HG03575 (cell line): ENCODE measurements around the gene RASAL2.

Source experiments
- ATAC-seq: cut with Tn5 transposase; IDR thresholded peaks from one replicate; pipeline ENCODE4 v1.9.1; 2021; ENCODE audit not compliant: unreplicated experiment, insufficient number of reproducible peaks, low FRiP score; ENCODE audit errors: extremely low read depth

RASAL2 gene

DNA sequence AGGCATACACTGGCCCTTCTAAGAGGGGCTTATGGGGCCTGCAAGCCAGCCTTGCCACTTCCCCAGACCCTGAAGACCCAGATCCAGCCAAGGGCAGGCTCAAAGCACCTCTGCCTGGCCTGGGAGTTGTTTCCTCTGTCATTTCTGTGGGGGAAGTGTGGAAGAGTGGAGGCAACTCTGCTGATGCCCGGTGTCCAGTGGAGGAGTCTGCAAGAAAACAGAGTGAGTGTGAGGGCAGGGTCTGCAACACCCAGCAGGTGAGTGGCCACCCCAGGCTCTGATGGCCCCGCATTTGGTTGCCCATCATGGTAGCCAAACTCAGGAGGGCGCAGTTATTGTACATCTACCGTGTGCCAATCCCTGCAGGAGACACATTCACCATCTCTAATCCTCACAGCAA, 394.5 kb downstream of the RASAL2 start:
- no peak for ATAC-seq

DNA sequence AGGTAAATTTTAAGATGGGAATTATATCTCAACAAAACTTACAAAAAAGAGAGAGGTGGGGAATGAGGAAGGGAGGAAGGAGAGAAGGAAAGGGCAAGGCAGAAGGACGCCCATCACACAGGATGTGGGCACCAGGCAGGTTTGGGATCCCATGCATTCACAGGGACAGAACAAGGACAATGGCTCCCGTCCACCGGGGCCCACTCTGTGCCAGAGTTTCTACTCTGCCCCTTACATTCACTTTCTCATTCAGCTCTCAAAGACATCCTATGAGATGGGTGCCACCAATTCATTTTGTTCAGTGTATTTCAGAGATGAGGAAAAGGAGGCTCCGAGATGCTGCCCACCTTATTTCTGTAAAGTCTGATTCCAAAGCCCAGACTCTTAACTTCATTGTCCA, 395.5 kb downstream of the RASAL2 start:
- no peak for ATAC-seq

DNA sequence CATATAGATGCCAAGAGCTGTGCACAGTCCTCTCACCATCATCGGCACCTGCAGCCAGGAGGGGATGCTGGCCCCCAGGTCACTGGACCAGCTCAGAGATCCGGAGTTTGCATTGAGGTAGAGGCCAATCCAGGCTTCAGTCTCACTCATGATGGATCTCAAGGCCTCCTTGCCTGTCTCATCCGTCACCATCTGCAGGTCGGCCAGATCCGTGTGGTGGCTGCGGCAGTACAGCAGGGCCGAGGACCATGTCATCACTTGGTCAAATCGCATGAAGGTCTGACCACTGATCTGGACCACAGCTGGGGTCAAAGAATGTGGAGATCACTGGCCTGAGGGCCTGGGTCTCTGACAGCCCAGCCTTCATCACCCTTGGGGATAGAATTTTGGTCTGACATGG, 396.2 kb downstream of the RASAL2 start:
- no peak for ATAC-seq

GRCh38 chr1:178490967-178491366, 397.1 kb downstream of the RASAL2 start:
- ATAC-seq = no peak

DNA sequence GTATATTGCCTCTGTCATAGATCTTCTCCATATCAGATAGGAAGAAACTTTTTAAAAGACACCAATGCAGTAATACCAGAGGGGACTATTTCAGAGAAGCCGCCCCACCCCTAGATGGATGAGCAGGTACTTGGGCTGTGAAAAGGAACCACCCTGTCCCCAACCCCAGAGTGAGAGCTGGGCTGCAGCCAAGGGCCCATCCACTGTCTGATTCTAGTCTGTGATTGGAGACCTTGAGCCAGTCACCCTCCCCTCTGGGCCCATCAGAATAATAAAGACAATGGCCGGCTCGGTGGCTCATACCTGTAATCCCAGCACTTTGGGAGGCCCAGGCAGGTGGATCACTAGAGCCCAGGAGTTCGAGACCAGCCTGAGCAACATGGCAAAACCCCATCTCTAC, 397.8 kb downstream of the RASAL2 start:
- ATAC-seq = no peak

- no peak for ATAC-seq
These were observed 398.4 kb downstream of the RASAL2 start for GRCh38 chr1:178492341-178492740.

DNA sequence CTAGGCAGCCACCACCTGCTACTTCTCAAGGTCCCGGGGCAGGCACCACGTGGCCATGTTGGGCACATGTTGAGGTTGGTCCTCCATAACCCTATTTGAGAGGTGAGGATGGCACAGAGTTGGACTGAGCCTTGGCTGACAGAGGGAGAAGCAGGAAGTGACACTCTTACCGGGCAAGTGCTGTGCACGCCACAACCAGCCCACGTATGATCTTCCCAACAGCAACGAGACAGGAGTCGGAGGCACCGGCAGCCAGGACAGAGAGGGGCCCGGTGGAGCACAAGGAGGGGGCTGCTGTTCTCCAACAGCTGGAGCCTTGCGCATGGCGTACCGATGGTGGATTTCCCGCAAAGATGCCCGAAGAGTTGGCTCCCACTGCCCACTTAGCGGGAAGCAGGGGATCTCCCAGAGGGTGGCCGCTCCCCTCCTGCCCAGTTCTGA, 399.4 kb downstream of the RASAL2 start:
- no peak for ATAC-seq

DNA sequence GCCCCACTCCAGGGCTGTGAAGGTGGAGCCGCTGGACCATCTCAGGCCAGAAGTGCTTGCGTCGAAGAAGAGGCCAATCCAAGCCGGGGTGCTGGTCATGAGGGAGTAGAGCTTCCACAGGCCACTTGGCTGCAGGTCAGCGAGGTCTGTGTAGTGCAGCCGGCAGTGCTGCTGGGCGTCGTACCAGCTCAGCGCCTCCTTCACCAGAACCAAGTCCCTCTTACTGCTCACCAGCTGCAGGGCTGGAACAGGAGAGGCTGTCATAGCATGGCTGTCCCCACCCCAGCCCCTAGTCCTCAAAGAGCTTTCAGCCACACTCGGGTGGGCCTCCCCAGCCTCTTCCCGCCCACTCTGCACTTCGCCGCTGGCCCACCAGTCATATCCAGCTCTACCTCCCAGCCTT, 400.7 kb downstream of the RASAL2 start:
- ATAC-seq = no peak

DNA sequence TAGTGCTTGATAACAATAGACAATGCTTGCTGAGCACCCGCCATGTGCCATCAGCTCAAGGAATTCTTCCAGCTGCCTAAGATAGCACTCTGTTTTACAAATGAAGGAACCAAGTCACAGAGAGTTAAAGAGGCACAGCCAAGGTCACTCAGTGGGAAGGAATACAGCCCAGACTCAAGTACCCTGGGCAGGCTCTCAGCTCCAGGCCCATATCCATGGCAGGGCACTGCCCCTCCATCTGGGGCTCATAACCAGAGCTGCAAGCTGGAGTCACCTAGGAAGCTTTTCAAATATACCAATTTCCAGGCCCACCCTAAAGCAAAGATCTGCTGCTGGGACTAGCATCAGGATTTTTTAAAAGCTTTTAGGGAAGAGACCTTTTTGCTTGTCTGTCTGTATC, 401.3 kb downstream of the RASAL2 start:
- no peak for ATAC-seq

DNA sequence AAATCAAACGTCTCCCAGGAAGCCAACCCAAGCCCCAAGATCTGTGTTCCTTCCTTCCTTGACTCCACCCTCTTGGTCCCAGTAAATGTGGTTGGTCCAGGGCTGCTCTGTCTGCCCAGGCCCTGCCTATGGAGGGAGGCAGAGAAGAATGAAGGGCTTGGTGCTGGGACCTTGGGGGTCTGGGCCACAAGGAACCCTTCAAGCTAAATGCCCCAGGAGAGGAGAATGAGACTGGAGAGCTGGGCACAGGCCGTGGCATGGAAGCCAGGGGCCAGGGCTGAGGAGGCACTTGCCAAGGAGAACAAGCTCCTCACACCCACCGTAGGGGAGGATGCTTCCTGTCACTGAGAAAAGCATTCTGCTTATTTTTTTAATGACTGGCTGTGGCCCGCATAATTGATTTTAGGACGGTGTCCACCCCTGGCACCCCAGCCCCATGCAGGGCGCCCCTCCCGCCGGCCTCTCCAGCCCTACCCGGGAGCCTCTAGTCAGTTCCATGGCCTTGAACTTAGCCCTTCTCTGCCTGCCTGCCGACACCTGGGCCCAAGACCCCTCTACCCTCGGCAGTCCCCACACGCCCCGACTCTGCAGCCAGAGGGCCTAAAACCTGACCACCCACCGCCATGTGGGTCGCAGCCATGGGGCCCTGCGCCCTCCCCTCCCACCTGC, 402.0 kb downstream of the RASAL2 start:
- ATAC-seq = no peak

GRCh38 chr1:178496410-178497135, 402.7 kb downstream of the RASAL2 start, which contains the start of gene CLEC20A:
Gene CLEC20A (minus strand): TSS chr1:178496964. CDS start chr1:178496939, 25 bp downstream.
- ATAC-seq = no peak

GRCh38 chr1:178497903-178498478, 404.1 kb downstream of the RASAL2 start:
- no peak for ATAC-seq

GRCh38 chr1:178498896-178499675, 405.2 kb downstream of the RASAL2 start:
- no peak for ATAC-seq

DNA sequence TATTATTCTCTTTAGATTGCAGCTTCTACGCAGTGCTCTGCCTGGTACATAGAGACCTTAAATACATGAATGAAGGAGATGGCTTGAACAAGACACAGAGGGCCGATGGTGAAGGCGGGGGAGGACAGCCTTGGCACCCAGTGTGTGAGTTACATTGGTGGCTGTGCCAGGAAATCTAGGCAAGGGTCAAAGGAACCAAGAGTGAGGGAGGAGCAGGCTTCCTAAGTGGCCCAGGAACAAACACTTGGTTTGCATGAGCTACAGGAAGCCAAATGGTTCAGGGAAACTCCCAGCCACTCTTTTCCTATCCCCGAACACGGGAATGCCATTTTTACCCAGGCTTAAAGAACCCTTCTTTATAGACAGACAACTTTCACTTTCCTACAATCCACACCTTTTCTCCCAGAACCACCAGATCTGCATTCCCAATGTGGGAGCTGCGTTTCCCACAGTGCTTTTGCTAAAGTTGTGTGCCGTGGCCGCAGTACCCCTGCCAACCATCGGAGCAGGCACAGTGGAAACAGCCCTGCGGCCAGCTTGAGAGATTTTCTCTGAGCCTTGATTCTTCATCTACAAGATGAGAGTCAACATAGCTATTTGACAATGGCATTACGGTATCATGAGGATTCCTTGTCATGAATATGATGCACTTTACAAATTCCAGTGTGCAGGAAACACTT, 406.3 kb downstream of the RASAL2 start:
- ATAC-seq = no peak

DNA sequence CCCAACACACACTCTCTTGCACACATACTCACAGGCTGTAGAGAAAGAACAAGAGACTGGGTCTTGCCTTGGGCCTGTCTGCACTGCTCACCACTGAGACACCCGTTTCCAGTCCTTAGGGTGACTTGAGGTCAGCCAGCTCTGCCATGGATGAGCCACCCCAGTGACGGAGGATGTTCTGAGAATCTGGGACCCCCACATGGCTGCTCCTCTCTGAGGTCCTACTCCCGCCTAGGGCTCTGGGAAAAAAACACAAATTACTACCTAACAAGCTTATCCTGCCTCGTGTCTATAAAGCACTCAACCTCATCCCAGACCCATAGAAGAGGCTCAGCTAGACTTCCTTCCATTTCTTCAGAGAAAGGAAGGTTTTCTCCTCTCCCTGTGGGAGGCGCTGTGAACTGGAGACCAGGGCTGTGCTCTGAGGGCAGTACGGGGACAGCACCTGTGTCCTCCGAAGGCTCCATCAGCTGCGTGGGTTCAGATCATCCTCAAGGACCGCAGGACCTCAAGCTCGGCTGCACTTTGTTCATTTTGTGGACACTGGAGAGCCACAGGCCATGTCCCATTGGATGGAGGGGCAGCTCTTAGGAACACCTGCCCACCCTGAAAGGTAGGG, 407.1 kb downstream of the RASAL2 start:
- ATAC-seq = no peak

DNA sequence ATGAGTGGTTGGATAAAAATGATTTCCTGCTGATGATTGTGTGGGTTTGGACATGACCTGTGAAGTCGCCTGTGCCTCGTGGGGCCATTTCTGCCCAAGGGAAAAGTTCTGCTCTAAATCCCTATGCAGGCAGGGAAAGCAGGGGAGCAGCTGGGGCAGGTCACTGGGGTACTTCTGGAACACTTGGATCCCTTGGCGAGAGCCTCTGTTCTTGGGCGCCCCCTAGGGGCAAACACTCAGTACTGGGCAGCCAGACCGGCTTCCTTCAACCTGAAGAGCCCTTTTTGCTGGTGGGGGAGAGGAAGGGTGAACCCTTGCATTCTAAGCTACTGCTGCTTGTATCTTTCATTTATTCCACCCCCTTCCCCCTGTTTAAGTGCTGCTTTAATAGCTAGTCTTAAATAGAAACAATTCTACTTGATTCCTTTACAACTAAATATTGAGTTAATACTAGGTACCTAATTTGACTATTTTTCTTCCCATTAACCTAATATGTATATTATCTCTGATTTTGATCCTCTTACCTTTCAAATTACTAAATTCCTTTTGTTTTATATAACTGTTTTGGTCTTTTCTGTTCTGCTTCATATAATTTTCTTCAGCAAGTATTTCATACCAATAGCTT, 407.9 kb downstream of the RASAL2 start:
- ATAC-seq = no peak

- ATAC-seq = no peak
These were observed 408.4 kb downstream of the RASAL2 start for GRCh38 chr1:178502330-178502714.

DNA sequence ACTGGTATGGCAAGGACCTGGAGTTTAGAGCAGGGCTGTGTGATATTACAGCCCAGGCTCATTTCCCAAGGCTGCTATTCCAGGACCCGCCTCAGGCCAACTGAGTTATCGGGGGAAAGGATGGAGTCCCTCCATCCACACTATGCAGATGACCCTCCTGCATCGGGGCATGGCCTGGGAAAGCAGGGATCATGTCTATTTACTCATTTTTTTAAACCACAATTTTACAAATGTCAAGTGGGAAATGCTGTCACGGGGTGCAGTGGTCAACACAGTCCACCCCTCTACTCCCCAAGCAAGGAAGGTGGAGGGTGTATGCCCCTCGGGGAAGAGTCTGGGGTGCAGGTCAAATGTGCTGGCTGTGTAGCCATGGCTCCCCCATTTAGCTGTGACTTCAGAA, 409.0 kb downstream of the RASAL2 start:
- no peak for ATAC-seq
